ENCODE data around the gene SPIC.

DNA sequence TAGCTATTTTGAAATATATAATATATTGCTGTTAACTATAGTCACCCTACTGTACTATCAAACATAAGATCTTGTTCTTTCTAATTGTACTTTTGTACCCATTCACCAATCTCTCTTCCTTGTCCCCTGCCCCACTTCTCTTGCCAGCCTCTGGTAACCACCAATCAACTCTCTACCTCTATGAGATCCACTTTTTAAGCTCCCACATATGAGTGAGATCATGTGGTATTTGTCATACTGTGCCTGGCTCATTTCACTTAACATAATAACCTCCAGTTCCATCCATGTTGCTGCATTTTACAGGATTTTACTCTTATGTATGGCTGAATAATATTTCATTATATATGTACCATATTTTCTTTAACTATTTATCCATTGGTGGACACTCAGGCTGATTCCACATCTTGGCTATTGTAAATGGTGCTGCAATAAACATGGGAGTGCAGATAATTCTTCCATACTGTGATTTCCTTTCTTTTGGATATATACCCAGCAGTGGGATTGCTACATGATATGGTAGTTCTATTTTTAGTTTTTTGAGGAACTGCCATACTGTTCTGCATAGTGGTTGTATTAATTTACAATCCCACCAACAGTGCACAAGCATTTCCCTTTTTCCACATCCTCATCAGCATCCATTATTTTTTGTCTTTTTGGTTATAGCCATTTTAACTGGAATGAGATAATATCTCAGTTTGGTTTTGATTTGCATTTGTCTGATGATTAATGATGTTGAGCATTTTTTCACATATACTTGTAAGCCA lies 33.5 kb upstream of the SPIC start:
- no peak for TF ChIP-seq CTCF (IDR thresholded peaks at IDR 0.05; ENCODE audit: insufficient read depth, low read length)
- TF ChIP-seq SPI1 (IDR thresholded peaks at IDR 0.05; ENCODE audit: borderline replicate concordance, low read depth): peak; percentile 89
